Measurements from ENCODE around the gene SCPEP1.

The SCPEP1 gene

DNA sequence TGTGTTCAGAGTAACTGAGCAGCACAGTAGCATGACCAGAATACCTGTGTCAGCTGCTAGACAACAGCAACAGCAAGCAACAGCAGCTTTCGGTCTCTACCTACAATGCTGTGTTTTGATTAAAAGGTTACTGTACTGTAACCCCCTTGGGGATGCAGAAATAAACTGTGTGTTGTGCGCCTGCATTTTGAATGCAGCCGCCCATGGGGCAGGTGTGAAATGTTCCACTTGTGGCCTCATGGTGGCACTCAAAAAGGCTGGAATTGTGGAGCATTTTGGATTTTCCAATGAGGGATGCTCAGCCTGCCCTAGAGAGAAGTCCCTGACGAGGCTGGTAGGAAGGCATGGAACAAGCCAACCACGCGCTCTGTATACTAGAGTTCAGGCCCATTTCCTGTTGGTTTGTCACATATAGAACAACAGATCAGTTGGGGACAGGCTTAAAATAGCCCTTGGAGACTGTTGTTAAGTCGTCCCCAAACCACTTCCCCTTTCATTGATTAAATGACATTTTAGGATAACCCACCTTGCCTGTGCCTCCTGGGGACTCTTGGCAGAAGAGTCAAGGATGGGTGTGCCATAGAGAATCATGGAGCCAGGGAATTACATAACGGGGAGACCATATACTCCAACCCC is 27.1 kb downstream of the SCPEP1 start:
- no peak for DNase-seq

DNA sequence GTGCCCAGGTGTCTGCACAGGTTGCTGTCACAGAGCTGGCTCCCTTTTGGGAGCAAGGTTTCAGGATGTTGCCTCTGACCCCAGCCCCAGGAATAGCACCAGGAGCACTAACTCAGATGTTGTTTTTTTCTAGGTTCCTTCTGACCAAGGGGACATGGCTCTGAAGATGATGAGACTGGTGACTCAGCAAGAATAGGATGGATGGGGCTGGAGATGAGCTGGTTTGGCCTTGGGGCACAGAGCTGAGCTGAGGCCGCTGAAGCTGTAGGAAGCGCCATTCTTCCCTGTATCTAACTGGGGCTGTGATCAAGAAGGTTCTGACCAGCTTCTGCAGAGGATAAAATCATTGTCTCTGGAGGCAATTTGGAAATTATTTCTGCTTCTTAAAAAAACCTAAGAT is 28.1 kb downstream of the SCPEP1 start:
- DNase-seq = no peak

DNA sequence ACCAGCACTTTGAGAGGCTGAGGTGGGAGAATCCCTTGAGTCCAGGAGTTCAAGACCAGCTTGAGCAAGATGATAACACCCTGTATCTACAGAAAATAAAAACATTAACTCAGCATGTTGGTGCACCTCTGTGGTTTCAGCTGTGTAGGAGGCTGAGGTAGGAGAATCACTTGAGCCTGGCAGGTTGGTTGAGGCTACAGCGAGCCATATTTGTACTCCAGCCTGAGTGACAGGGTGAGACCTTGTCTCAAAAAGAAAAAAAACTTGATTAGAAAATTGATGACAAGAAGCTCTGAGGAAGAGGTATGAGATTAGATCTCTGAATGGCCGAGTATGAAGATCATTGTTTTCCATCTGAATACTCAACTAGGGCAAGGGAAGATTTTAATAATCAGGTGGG is 31.0 kb downstream of the SCPEP1 start:
- DNase-seq = no peak

DNA sequence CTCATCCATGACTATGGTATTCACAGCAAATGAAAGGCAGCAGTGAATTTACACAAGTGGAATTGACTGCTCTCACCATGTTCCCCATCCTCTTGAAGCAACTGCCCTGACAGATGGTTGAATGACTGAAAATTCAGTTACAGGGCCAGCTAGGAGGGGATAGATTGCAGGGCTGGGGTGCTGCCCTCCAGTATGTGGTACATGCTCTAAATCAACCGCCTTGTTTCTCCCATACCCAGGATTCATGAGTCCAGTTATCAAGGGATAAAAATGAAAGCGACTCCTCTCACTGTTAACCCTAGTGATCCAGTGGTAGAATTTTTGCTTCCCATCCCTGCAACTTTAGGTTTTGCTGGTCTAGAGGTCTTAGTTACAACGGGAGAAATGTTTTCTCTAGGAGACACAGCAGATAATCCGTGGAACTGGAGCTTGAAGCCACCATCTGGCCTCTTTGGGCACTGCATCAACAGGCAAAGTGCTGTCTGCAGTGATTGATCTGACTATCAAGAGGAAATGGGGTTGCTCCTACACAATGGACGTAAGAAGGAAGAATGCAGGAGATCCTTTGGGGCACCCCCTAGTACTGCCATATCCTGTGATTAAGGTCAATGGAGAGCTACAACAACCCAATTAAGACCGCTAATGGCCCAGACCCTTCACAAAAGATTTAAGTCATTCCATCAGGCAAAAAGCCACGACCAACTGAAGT is 32.0 kb downstream of the SCPEP1 start:
- DNase-seq = peak; percentile 4

DNA sequence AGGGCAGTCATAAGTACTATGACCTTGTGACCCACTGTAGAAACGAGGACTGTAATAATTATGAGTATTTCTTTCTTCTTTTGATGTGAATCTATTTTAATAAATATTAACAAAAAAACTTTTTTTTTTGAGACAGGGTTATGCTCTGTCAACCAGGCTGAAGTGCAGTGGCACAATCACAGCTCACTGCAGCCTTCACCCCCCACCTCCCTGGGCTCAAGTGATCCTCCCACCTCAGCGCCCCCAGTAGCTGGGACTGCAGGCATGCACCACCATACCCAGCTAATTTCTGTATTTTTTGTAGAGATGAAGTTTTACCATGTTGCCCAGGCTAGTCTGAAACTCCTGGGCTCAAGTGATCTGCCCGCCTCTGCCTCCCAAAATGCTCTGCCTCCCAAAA is 32.6 kb downstream of the SCPEP1 start:
- no peak for DNase-seq

DNA sequence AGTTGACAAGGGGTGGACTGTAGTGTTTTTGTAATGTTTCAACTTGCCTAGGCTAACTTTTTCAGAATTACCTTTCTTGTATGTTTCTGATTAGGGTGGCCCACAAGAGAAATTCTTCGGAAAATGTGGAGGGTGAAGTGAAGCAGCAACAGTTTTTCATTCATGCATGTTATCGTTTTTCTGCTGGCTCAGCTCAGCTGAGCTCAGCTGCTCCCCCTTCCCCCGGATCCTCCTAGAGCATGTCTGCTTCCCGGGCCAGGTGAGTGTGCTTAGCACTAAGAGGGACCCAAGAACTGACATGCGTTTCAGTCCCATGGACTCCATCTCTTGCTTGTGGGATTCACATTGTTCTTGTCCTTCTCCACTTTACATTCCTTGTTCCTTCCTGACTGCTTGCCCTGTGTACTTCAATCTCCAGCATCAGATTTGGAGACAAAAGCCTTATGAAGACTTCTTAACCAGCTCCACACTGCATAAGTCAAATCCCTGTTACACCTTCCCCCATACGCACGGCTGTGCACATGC is 33.6 kb downstream of the SCPEP1 start:
- DNase-seq = no peak

DNA sequence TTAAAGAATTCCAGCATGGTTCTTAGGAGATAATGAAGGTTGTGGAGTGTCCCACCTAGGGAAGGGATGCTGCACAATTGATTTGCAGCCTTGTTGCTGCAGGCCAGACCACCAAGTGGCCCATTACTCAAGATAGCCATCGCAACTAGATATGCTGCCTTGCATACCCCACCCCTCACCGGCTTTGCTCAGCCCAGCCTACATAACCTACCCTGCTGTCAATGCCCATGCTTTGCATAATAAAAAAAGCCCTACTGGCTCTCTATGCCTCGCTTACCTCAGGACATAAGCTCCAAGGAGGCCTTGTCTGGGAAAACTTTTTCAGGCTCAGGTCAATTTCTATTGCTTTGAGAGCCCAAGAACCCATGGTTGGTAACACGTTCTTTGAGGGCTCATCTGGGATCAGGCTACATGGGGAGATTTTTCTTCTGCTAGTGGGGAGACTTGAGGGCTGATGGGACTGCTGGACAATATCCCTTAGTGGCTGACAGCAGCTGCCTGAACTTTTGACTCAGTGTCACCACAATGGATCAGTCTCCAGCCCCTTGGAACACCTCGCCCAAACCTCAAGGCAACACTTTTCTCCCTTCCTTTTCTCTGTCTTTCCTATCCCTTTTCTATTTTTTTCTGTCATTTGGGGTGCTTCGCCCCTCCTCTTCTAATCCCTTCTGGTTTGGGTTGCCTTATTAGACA is 38.3 kb downstream of the SCPEP1 start:
- no peak for DNase-seq

DNA sequence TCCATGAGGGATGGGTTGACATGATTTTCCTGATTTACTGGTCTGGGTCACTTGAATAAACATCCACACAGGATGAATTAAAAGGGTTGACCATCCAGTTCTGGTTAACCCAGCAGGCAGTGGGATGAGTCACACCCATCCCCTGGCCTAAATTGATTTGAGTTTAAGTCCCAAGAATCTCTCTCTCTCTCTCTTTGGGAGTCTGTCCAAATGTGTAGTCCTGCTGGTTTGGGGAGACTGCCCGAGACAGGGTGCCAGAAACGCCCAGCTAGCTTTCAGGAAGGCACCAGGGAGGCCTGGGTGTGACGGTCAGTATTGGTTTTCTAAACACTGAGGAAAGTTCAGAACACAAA is 38.8 kb downstream of the SCPEP1 start:
- DNase-seq = no peak

DNA sequence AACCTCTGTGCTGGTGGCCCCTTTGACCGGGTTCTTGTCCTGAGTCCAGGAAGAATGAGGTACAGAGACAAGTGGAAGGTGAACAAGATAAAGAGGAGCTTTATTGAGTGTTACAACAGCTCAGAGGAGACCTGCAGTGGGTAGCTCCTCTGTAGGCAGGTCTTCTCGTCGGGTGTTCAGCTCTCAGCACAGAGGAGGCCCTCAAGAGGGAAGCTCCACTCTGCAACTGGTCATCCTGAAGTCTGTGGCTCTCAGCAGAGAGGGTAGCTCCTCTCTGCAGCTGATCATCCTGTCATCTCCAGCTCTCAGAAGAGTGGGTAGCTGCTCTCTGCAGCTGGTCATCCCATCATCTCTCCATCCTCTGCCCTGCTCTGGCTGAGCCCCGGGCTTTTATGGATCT is 39.7 kb downstream of the SCPEP1 start:
- DNase-seq = no peak

DNA sequence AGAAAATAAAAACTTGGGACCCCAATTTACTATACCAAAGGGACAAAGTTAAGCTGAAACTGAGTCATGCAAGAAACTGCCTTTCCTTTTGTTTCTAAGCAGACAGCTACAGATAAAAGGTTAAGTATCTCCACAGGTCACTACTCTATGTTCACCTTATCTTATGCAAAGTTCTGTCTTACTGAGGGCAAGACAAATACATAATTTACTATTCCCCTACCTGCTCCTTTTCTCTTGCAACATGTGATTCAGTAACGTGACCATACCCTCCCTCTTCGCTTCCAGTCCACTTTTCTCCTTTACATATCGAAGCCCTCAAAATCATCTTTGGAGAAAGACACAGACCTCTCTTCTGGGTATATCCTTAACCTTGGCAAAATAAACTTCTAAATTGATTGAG is 42.3 kb downstream of the SCPEP1 start:
- no peak for DNase-seq

DNA sequence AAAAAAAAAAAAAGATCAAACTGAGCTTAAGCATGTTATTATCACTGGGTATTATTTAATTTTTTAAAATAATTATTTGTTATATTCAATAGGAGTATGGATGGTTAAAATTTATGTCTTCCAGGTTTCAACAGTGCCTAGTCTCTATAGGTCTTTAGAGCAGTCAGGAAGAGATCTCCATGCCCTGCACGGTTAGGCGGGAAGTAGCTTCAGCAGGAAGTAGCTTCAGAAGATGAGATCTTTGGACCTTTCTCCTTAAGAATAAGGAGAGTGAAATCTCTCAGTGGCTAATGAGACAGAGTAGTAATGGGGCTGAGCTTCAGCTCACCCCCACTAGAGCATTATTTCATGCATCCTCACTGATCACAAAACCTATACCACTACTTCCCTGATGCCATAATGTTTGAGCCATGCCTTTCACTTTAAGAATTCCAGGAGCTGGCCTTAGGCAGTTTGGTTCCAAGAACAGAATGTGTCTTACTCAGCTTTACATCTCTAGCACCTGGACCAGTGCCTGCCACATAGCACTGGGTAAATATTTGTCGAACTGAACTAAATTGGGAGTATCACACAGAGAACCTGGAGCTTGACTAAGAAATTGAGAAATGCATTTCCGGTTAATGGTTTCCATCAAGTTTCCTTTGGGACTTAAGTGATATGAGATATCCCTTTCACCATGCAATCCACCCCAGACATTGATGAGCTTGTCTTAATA is 43.5 kb downstream of the SCPEP1 start:
- no peak for DNase-seq

DNA sequence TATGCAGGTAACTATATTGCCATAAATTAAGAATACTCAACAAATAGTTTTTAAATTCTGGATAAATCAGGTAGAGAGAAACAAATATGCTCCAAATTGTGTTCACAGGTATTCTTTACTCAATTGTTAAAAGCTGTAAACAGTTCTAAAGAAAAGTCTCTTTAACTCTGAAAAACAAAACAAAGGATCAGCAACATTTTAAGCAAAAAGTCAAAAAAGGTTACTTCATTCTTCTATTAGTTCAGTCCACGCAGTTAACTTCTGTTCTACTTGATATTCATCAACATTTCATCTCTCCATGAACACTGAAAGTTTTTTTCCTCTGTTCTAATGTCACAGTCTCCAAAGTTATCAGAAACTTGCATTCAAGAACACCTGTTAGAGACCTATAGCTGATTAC is 47.9 kb downstream of the SCPEP1 start:
- DNase-seq = no peak

DNA sequence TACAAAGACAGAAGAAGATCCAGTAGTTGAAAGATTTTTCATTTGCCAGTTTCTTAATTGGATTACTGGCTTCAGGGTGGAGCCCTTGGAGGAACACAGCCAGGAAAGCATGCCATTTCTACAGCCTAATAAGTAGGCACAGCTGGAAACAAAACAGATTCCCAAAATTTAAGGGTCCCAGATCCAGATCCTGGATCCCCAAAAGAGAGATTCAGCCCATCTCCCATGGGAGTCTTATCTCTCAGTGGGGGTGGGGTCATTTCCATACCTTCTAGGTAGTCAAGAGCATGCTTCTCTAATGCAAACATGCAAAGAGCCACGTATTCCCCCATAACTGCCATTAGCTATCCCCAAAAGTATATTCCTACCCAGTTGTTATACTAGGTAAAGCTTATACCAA is 49.9 kb downstream of the SCPEP1 start:
- DNase-seq = no peak

DNA sequence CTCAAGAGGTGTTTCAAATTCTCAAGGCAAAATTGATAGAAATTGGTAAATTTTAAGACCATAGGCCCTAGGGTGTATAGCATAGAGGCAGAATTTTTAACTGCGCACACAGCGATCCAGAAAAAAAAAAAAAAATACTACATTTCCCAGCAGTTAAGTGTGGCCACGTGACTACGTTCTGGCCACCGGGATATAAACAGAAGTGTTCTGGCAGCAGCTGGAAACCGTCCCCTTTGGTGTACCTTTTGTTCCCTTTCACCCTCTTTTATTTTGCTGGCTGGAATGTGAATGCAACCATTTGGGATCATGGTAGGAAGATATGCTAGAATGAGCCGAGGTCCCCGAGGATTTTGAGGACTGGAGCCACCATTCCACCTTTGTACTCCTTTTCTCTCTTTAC is 54.4 kb downstream of the SCPEP1 start:
- DNase-seq = no peak

DNA sequence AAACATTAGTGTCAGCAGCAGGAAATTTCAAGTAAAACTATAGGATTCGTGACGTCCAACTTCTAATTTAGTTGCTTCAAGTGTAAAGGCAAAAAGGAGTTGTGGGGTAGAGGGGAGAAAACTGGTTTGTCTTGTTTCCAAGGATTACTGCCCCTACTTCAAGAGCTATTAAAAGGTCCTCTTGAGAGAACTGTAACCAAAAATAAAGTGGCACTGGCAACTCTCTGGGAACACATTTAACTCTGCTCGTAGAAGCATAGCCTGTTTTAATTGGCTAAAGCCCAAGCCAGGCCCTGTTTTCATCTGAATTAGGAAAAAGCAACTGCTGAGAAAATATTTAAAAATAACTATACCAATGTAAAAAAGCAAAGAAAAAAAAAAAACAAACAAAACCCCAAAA is 55.4 kb downstream of the SCPEP1 start:
- no peak for DNase-seq

DNA sequence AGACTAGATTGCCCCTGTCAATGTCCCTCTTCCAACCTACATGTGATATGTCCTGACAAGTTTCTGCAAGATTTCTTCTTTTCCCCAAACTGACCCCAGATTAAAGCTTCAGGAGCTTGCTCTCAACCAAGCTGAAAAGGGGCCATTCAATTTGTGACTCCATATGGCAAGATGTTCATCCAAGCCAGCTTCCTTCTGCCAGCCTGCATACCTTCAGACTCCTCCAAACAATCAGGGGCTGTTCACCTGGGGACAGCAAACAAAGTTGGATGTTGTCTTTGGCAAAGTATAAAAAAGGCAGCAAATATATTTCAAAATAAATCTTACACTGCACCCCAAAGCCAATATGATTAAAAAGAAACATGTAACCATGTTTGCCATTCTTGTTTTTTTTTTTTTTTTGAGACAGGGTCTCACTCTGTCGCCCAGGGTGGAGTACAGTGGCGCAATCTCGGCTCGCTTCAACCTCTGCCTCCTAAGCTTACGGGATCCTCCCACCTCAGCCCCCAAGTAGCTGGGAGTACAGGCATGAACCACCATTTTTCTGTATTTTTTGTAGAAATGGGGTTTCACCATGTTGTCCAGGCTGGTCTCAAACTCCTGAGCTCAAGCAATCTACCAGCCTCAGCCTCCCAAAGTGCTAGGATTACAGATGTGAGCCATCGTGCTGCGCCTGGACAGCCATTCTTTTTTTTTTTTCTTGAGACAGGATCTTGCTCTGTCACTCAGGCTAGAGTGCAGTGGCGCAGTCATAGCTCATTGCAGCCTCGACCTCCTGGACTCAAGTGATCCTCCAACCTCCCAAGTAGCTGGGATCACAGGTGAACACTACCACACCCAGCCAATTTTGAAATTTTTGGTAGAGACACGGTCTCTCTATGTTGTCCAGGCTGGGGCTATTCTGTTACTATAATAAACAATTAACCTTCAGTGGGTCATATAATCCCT is 57.1 kb downstream of the SCPEP1 start:
- DNase-seq = no peak

DNA sequence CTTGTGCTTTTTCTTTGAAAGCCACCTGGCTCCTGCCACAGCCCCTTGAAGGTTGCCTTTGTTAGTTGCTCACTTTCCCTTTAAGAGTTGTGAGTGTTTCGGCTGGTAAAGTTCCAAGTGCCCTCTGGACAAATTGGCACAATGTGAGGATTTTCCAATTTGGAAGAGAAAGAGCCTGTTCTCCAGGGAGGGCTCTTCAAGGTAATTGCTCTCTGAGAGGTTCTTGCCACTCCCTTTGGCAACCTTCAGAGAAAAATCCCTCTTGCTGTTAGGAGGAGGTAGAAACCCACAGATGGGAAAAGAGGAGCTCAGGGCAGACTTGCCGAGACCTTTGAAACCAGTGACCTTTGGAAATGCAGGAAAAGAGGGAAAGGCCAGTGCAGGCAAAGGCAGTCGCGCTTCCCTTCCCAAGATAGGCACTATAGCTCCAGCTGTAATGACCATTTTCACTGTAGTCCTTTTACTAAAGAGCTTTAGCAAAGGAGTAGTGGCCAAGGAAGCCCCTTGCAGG is 58.1 kb downstream of the SCPEP1 start:
- DNase-seq = no peak

DNA sequence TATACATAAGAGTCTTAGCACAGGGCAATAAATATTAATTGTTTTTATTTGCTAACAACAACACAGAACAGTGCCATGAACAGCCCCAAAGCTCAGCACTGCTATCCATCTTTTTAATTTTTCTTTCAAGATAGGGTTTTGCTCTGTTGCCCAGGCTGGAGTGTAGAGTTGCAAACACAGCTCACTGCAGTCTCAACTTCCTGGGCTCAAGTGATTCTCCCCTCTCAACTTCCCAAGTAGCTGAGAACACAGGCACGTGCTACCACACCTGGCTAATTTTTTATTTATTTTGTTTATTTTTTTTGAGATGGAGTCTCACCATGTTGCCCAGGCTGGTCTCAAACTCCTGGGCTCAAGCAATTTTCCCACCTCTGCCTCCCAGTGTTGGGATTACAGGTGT is 59.5 kb downstream of the SCPEP1 start:
- DNase-seq = no peak

DNA sequence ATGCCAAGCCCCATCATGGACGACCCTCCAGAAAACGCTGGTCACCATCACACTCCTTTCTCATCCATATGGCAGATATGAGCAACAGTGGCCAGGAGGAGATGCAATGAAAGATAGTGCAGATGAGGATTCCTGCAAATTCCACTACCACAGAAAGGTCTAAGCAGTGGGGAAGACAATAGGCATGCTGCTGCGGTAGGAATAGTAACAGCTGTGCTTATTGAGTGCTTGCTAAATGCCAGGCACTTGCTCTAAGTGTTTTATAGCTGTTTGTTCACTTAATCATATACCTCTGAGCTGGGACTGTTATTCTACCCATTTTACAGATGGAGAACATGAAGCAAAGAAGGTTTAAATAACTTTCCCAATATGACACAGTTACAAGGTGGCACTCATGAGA is 60.6 kb downstream of the SCPEP1 start:
- no peak for DNase-seq

DNA sequence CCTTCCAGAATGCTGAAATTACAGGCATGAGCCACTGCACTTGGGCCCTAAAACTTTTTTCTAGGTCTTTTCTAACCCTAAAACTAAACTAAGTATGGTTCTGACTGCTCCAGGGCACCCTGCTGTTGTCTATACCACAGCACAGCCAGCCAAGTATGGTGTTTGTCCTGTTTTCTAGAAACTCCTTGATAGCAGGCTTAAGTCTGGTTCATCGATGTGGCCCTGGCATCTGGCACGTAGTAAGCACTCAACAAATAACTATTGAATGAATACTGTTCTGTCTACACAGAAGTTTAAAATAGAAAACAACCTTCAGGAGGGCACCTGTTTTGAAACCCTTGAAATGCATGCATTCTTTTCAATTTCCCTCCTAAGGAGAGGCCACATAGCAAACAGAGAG is 62.6 kb downstream of the SCPEP1 start:
- DNase-seq = no peak

DNA sequence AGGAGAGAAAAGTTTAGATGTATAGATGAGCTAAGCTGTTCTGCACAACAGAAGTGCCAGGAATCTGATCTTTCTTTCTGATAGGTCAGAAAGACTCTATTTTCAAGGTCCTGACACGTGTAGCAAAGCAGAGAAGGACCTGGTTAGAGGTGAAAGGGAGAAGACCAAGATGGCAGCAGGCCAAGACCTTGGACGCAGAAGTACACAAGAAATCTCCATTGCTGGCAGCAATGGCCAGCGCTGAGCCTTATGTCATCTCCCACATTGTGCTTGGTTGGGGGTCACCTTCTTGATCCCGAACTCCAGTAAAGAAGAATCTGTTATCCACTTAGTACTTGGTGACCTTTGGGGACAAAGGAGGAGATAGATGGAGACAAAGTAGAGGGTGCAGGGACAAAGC is 65.3 kb downstream of the SCPEP1 start:
- no peak for DNase-seq
